GM23338 (cell line): ENCODE results near the gene SLC7A6. TPM values are rescaled to one million over a fixed set of nuclear protein-coding genes. Genes with fewer than 3 reads are reported as not detected.

Source experiments
- ATAC-seq: fragments of 200-7000 bp; cut with Tn5 transposase; 3 replicates; pipeline ENCODE4 v1.9.1; 2020
- DNase-seq: peaks from one replicate; pipeline ENCODE4 v3.0.0-alpha.2; 2015; ENCODE audit warnings: low spot score
- H2AFZ ChIP-seq: fragments of 200-600 bp; sonication (generic); 2 replicates; pipeline ENCODE4 v1.8.0; 2016; ENCODE audit warnings: antibody characterized with exemption, mild to moderate bottlenecking, moderate library complexity
- H3F3A ChIP-seq: fragments of 200-600 bp; sonication (generic); replicated peaks from 2 replicates; pipeline ENCODE4 v1.8.0; 2017; ENCODE audit warnings: antibody characterized with exemption, mixed run types, low read depth
- H3K27ac ChIP-seq: fragments of 200-600 bp; sonication (generic); 2 replicates; pipeline ENCODE4 v1.6.1; 2016; ENCODE audit warnings: low read depth
- H3K27me3 ChIP-seq: fragments of 200-600 bp; sonication (generic); 2 replicates; pipeline ENCODE4 v1.8.0; 2016; ENCODE audit warnings: mild to moderate bottlenecking, mixed run types, moderate library complexity; ENCODE audit not compliant: insufficient read depth
- H3K36me3 ChIP-seq: fragments of 200-600 bp; sonication (generic); 2 replicates; pipeline ENCODE4 v1.8.0; 2016; ENCODE audit warnings: mild to moderate bottlenecking; ENCODE audit not compliant: insufficient read depth
- H3K4me1 ChIP-seq: fragments of 200-600 bp; sonication (generic); 2 replicates; pipeline ENCODE4 v1.8.0; 2016; ENCODE audit warnings: mild to moderate bottlenecking, moderate library complexity; ENCODE audit not compliant: insufficient read depth
- H3K4me2 ChIP-seq: fragments of 200-600 bp; sonication (generic); 2 replicates; pipeline ENCODE4 v1.7.1; 2017; ENCODE audit warnings: mixed run types
- H3K4me3 ChIP-seq: fragments of 200-600 bp; sonication (generic); 2 replicates; pipeline ENCODE4 v1.6.1; 2016; ENCODE audit warnings: mixed run types
- H3K79me2 ChIP-seq: fragments of 200-600 bp; sonication (generic); replicated peaks from 2 replicates; pipeline ENCODE4 v1.8.0; 2017; ENCODE audit warnings: mild to moderate bottlenecking; ENCODE audit not compliant: insufficient read depth
- H3K9me2 ChIP-seq: fragments of 200-600 bp; sonication (generic); 2 replicates; pipeline ENCODE4 v1.8.0; 2017; ENCODE audit not compliant: insufficient read depth
- H4K20me1 ChIP-seq: fragments of 200-600 bp; sonication (generic); replicated peaks from 2 replicates; pipeline ENCODE4 v1.8.0; 2017; ENCODE audit warnings: mild to moderate bottlenecking; ENCODE audit not compliant: insufficient read depth
- H3K27ac Mint-ChIP-seq: 2 replicates; pipeline ENCODE4 v1.8.0; 2020; ENCODE audit warnings: inconsistent platforms, mild to moderate bottlenecking, moderate library complexity, mixed read lengths
- H3K27me3 Mint-ChIP-seq: 3 replicates; pipeline ENCODE4 v1.8.0; 2022; ENCODE audit warnings: low read depth, mild to moderate bottlenecking, moderate library complexity, mixed read lengths, inconsistent platforms; ENCODE audit not compliant: insufficient read depth, poor library complexity
- H3K36me3 Mint-ChIP-seq: 3 replicates; pipeline ENCODE4 v1.8.0; 2021; ENCODE audit warnings: low read depth, mild to moderate bottlenecking, inconsistent platforms, moderate library complexity, mixed read lengths
- H3K4me1 Mint-ChIP-seq: 3 replicates; pipeline ENCODE4 v1.8.0; 2020; ENCODE audit warnings: mild to moderate bottlenecking, inconsistent platforms, mixed read lengths
- H3K4me3 Mint-ChIP-seq: 3 replicates; pipeline ENCODE4 v1.8.0; 2021; ENCODE audit warnings: moderate library complexity, mild to moderate bottlenecking, inconsistent platforms, mixed read lengths
- H3K9me3 Mint-ChIP-seq: 3 replicates; pipeline ENCODE4 v1.8.0; 2020; ENCODE audit warnings: moderate library complexity, mild to moderate bottlenecking, inconsistent platforms, mixed read lengths
- CREB1 ChIP-seq: fragments of 250-450 bp; sonication (Bioruptor Pico); IDR thresholded peaks from 2 replicates; pipeline ENCODE4 v1.5.0; 2020; ENCODE audit warnings: low read depth, mild to moderate bottlenecking, moderate library complexity
- EZH2phosphoT487 ChIP-seq: fragments of 200-600 bp; sonication (generic); IDR thresholded peaks from one replicate; pipeline ENCODE4 v1.8.1; 2018; ENCODE audit warnings: antibody characterized with exemption; ENCODE audit not compliant: unreplicated experiment
- JUNB ChIP-seq: IDR thresholded peaks from one replicate; pipeline ENCODE4 v1.6.1; 2016; ENCODE audit warnings: antibody characterized with exemption; ENCODE audit not compliant: unreplicated experiment
- NANOG ChIP-seq: IDR thresholded peaks from 2 replicates; pipeline ENCODE4 v1.6.1; 2016; ENCODE audit warnings: antibody characterized with exemption, borderline replicate concordance
- POLR2AphosphoS5 ChIP-seq: IDR thresholded peaks from 2 replicates; pipeline ENCODE4 v1.6.1; 2016; ENCODE audit warnings: antibody characterized with exemption, low read depth
- STAT1 ChIP-seq: IDR thresholded peaks from one replicate; pipeline ENCODE4 v1.6.1; 2016; ENCODE audit warnings: antibody characterized with exemption; ENCODE audit not compliant: unreplicated experiment
- ZNF114 ChIP-seq: fragments of 250-450 bp; sonication (Bioruptor Pico); IDR thresholded peaks from 2 replicates; pipeline ENCODE4 v1.5.0; 2020; ENCODE audit warnings: mild to moderate bottlenecking, moderate library complexity
- ZNF331 ChIP-seq: fragments of 250-450 bp; sonication (Bioruptor Pico); IDR thresholded peaks from 2 replicates; pipeline ENCODE4 v1.5.0; 2020; ENCODE audit warnings: low read depth, mild to moderate bottlenecking, moderate library complexity
- polyA plus RNA-seq: library from polyadenylated mRNA; unstranded; fragments of >200 nt; fragmentation: Nextera tagmentation; extraction: Ambion mirVana; gene quantifications from 2 replicates; pipeline ENCODE4 v1.2.1, GENCODE V29; 2016
- total RNA-seq: library from RNA; depleted of rRNA; stranded (reverse); fragments of >200 nt; shearing (Covaris generic); gene quantifications from 2 replicates; pipeline ENCODE4 v1.2.3, GENCODE V29; 2014
- TF ChIP-seq, protein P1 (sequence below): IDR thresholded peaks from 2 replicates; pipeline ENCODE4 v1.6.1; 2016; ENCODE audit warnings: antibody characterized with exemption
- TF ChIP-seq, protein P2 (sequence below), 2 experiments: fragments of 200-600 bp in 1 of 2; sonication (generic) in 1 of 2; conservative IDR thresholded peaks; 2 replicates each; pipeline versions ENCODE4 v1.5.1 to v1.6.1; 2016 to 2017; ENCODE audit warnings: antibody characterized with exemption in 2 of 2, low read depth in 2 of 2, mild to moderate bottlenecking in 2 of 2, moderate library complexity in 1 of 2
- TF ChIP-seq, protein P3 (sequence below): fragments of 250-450 bp; sonication (Bioruptor Pico); IDR thresholded peaks from 2 replicates; pipeline ENCODE4 v1.5.0; 2020; ENCODE audit warnings: mild to moderate bottlenecking, moderate library complexity

SLC7A6 gene
- total and polyA plus RNA-seq, 2 experiments from 2014 or later = 16.6 to 30.9 TPM

DNA sequence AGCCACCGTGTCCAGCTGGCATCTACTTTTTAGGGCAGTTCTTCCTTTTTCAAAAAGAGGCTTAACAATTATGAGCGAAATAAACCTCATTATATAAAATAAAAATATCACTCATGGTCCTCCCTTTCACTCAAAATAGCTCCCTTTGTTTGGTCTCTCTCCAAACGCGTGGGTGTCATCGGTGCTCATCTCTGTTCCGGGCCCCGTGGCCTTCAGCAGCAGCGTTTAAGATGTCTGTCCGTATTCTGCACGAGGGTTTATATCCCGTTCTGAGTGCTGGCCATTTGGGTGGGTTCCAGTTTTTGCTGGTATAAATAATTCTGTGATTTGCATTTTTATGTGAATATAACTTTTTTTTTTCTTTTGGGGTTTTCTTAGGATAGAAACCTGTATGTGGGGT lies 79.9 kb downstream of the SLC7A6 start:
- ATAC-seq (no peak), DNase-seq (no peak)
- Mint-ChIP-seq H3K4me3 (no peak overlapping the region), H3K9me3 (no peaks in the 10 kb centered on the region), H3K27ac (no peak overlapping the region), H3K4me1 (no peaks in the 10 kb centered on the region), H3K27me3 (peaks cover 3% of the 10 kb centered on the region), H3K36me3 (peaks cover 74% of the 10 kb centered on the region)
- H4K20me1 ChIP-seq = no peaks in the 10 kb centered on the region; the same call in 1 of the 2 replicates
- peaks cover 12% of the 10 kb centered on the region for H3K36me3 ChIP-seq
- peaks cover 9% of the 10 kb centered on the region; the same call in 1 of the 2 replicates for H3F3A ChIP-seq
- no peaks in the 10 kb centered on the region for H3K27me3 ChIP-seq
- no peak overlapping the region for H2AFZ ChIP-seq
- TF ChIP-seq, protein P1, sequence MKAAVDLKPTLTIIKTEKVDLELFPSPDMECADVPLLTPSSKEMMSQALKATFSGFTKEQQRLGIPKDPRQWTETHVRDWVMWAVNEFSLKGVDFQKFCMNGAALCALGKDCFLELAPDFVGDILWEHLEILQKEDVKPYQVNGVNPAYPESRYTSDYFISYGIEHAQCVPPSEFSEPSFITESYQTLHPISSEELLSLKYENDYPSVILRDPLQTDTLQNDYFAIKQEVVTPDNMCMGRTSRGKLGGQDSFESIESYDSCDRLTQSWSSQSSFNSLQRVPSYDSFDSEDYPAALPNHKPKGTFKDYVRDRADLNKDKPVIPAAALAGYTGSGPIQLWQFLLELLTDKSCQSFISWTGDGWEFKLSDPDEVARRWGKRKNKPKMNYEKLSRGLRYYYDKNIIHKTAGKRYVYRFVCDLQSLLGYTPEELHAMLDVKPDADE = no peak
- no peak for TF ChIP-seq NANOG
- no peak for TF ChIP-seq ZNF114 (CRISPR knock-in tag)
- TF ChIP-seq, protein P2, sequence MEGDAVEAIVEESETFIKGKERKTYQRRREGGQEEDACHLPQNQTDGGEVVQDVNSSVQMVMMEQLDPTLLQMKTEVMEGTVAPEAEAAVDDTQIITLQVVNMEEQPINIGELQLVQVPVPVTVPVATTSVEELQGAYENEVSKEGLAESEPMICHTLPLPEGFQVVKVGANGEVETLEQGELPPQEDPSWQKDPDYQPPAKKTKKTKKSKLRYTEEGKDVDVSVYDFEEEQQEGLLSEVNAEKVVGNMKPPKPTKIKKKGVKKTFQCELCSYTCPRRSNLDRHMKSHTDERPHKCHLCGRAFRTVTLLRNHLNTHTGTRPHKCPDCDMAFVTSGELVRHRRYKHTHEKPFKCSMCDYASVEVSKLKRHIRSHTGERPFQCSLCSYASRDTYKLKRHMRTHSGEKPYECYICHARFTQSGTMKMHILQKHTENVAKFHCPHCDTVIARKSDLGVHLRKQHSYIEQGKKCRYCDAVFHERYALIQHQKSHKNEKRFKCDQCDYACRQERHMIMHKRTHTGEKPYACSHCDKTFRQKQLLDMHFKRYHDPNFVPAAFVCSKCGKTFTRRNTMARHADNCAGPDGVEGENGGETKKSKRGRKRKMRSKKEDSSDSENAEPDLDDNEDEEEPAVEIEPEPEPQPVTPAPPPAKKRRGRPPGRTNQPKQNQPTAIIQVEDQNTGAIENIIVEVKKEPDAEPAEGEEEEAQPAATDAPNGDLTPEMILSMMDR (conservative IDR thresholded peaks at IDR 0.05; ENCODE audit: low read depth in 2 of 2) = no peak
- TF ChIP-seq JUNB = no peak
- H3K79me2 ChIP-seq = no peaks in the 10 kb centered on the region
- no peak overlapping the region for H3K4me3 ChIP-seq
- no peaks in the 10 kb centered on the region for H3K9me2 ChIP-seq
- H3K27ac ChIP-seq = no peak overlapping the region
- no peak overlapping the region for H3K4me2 ChIP-seq
- H3K4me1 ChIP-seq = no peaks in the 10 kb centered on the region; the same call in 1 of the 2 replicates

DNA sequence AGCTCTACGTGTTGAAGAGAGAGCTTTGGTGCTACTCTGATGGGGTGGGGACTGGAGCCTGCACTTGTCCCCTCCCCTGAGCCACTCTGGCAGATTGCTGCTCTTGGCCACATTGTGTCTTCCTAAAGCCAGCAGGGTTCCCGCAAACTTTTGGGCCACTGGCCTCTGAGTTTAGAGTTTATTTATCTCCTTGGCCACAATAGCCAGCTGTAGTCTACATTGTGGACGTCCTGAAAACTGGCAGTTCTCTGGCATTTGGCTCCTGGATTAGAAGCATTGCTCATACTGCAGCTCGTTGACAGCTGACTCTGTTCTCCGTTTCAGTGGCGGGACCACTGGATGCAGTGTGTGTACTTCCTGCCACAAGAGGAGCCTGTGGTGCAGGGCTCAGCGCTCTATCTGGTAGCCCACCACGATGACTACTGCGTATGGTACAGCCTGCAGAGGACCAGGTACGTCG lies 81.1 kb downstream of the SLC7A6 start:
- H3K27ac Mint-ChIP-seq = no peak overlapping the region
- H3K36me3 ChIP-seq = peaks cover 13% of the 10 kb centered on the region
- TF ChIP-seq ZNF331 (CRISPR knock-in tag) (no peak), POLR2AphosphoS5 (no peak), EZH2phosphoT487 (no peak), NANOG (no peak), CREB1 (CRISPR knock-in tag) (no peak), ZNF114 (CRISPR knock-in tag) (no peak), STAT1 (no peak)
- TF ChIP-seq, protein P1 = no peak
- TF ChIP-seq, protein P3, sequence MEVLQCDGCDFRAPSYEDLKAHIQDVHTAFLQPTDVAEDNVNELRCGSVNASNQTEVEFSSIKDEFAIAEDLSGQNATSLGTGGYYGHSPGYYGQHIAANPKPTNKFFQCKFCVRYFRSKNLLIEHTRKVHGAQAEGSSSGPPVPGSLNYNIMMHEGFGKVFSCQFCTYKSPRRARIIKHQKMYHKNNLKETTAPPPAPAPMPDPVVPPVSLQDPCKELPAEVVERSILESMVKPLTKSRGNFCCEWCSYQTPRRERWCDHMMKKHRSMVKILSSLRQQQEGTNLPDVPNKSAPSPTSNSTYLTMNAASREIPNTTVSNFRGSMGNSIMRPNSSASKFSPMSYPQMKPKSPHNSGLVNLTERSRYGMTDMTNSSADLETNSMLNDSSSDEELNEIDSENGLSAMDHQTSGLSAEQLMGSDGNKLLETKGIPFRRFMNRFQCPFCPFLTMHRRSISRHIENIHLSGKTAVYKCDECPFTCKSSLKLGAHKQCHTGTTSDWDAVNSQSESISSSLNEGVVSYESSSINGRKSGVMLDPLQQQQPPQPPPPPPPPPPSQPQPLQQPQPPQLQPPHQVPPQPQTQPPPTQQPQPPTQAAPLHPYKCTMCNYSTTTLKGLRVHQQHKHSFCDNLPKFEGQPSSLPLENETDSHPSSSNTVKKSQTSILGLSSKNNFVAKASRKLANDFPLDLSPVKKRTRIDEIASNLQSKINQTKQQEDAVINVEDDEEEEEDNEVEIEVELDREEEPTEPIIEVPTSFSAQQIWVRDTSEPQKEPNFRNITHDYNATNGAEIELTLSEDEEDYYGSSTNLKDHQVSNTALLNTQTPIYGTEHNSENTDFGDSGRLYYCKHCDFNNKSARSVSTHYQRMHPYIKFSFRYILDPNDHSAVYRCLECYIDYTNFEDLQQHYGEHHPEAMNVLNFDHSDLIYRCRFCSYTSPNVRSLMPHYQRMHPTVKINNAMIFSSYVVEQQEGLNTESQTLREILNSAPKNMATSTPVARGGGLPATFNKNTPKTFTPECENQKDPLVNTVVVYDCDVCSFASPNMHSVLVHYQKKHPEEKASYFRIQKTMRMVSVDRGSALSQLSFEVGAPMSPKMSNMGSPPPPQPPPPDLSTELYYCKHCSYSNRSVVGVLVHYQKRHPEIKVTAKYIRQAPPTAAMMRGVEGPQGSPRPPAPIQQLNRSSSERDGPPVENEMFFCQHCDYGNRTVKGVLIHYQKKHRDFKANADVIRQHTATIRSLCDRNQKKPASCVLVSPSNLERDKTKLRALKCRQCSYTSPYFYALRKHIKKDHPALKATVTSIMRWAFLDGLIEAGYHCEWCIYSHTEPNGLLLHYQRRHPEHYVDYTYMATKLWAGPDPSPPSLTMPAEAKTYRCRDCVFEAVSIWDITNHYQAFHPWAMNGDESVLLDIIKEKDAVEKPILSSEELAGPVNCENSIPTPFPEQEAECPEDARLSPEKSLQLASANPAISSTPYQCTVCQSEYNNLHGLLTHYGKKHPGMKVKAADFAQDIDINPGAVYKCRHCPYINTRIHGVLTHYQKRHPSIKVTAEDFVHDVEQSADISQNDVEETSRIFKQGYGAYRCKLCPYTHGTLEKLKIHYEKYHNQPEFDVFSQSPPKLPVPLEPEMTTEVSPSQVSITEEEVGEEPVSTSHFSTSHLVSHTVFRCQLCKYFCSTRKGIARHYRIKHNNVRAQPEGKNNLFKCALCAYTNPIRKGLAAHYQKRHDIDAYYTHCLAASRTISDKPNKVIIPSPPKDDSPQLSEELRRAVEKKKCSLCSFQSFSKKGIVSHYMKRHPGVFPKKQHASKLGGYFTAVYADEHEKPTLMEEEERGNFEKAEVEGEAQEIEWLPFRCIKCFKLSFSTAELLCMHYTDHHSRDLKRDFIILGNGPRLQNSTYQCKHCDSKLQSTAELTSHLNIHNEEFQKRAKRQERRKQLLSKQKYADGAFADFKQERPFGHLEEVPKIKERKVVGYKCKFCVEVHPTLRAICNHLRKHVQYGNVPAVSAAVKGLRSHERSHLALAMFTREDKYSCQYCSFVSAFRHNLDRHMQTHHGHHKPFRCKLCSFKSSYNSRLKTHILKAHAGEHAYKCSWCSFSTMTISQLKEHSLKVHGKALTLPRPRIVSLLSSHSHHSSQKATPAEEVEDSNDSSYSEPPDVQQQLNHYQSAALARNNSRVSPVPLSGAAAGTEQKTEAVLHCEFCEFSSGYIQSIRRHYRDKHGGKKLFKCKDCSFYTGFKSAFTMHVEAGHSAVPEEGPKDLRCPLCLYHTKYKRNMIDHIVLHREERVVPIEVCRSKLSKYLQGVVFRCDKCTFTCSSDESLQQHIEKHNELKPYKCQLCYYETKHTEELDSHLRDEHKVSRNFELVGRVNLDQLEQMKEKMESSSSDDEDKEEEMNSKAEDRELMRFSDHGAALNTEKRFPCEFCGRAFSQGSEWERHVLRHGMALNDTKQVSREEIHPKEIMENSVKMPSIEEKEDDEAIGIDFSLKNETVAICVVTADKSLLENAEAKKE (CRISPR knock-in tag) = no peak

More for the DNA sequence above, 81.1 kb downstream of the SLC7A6 start:
- Histone ChIP-seq H3K4me1 (no peaks in the 10 kb centered on the region; the same call in 1 of the 2 replicates), H3K27me3 (no peaks in the 10 kb centered on the region), H3K4me3 (no peak overlapping the region), H3K9me2 (no peaks in the 10 kb centered on the region), H3K4me2 (no peak overlapping the region), H3K27ac (no peak overlapping the region), H3K79me2 (no peaks in the 10 kb centered on the region), H3F3A (peaks cover 9% of the 10 kb centered on the region; the same call in 1 of the 2 replicates), H4K20me1 (no peaks in the 10 kb centered on the region; the same call in 1 of the 2 replicates), H2AFZ (no peak overlapping the region)
- no peak for ATAC-seq
- no peak for DNase-seq
- Mint-ChIP-seq H3K9me3 (no peaks in the 10 kb centered on the region), H3K27me3 (peaks cover 3% of the 10 kb centered on the region), H3K4me3 (no peak overlapping the region), H3K4me1 (no peaks in the 10 kb centered on the region), H3K36me3 (peaks cover 66% of the 10 kb centered on the region)
